ENCODE results near the gene ATP1A2.

Gene ATP1A2

GRCh38 chr1:160079448-160079847 is 36.1 kb upstream of the ATP1A2 start:
- Mint-ChIP-seq H3K36me3 (ENCODE audit: insufficient read depth) (no peaks in the 10 kb centered on the region), H3K27me3 (peaks cover 45 to 86% of the 10 kb centered on the region in 2 donors), H3K27ac (no peak overlapping the region), H3K4me1 (ENCODE audit: low read depth in 2 of 2) (peaks cover 3 to 10% of the 10 kb centered on the region in 2 donors), H3K4me3 (no peak overlapping the region), H3K9me3 (no peaks in the 10 kb centered on the region)
- no peak for ATAC-seq (replicated peaks)
- no peak for DNase-seq

GRCh38 chr1:160080381-160081100 is 35.0 kb upstream of the ATP1A2 start:
- Mint-ChIP-seq H3K9me3 (no peaks in the 10 kb centered on the region), H3K4me3 (no peak overlapping the region), H3K27ac (no peak overlapping the region), H3K4me1 (ENCODE audit: low read depth in 2 of 2) (peaks cover 5 to 11% of the 10 kb centered on the region in 2 donors), H3K27me3 (peaks cover 45 to 75% of the 10 kb centered on the region in 2 donors), H3K36me3 (ENCODE audit: insufficient read depth) (no peaks in the 10 kb centered on the region)
- ATAC-seq (replicated peaks) (no peak), DNase-seq (no peak)

- peaks cover 11 to 17% of the 10 kb centered on the region in 2 donors for H3K4me1 Mint-ChIP-seq (ENCODE audit: low read depth in 2 of 2)
- DNase-seq (no peak), ATAC-seq (replicated peaks) (no peak)
- peaks cover 45 to 66% of the 10 kb centered on the region in 2 donors for H3K27me3 Mint-ChIP-seq
- H3K9me3 Mint-ChIP-seq: no peaks in the 10 kb centered on the region
- no peak within 1 kb of the TSS for H3K4me3 Mint-ChIP-seq
- no peaks in the 10 kb centered on the region for H3K36me3 Mint-ChIP-seq (ENCODE audit: insufficient read depth)
- no peak within 1 kb of the TSS for H3K27ac Mint-ChIP-seq
Observed at GRCh38 chr1:160081261-160081936, 34.2 kb upstream of the ATP1A2 start, which contains the start of gene KCNJ9. KCNJ9 (plus strand) TSS chr1:160081538; CDS start chr1:160084031, 2,493 bp downstream.

- Mint-ChIP-seq H3K4me1 (ENCODE audit: low read depth in 2 of 2) (peaks cover 11 to 17% of the 10 kb centered on the region in 2 donors), H3K36me3 (ENCODE audit: insufficient read depth) (no peaks in the 10 kb centered on the region), H3K4me3 (no peak overlapping the region), H3K27me3 (peaks cover 40 to 59% of the 10 kb centered on the region in 2 donors), H3K9me3 (no peaks in the 10 kb centered on the region), H3K27ac (no peak overlapping the region)
- no peak for DNase-seq
- no peak for ATAC-seq (replicated peaks)
Observed at GRCh38 chr1:160082487-160082886, 33.1 kb upstream of the ATP1A2 start.

- peaks cover 11 to 17% of the 10 kb centered on the region in 2 donors for H3K4me1 Mint-ChIP-seq (ENCODE audit: low read depth in 2 of 2)
- peak overlapping the region in 1 of 2 donors; percentile 57 for H3K4me3 Mint-ChIP-seq
- no peaks in the 10 kb centered on the region for H3K36me3 Mint-ChIP-seq (ENCODE audit: insufficient read depth)
- H3K9me3 Mint-ChIP-seq: no peaks in the 10 kb centered on the region
- H3K27me3 Mint-ChIP-seq: peaks cover 39 to 55% of the 10 kb centered on the region in 2 donors
- H3K27ac Mint-ChIP-seq: no peak overlapping the region
- DNase-seq (no peak), ATAC-seq (replicated peaks) (no peak)
Observed at GRCh38 chr1:160082926-160083325, 32.6 kb upstream of the ATP1A2 start.

GRCh38 chr1:160083968-160084770 is 31.4 kb upstream of the ATP1A2 start:
- H3K4me1 Mint-ChIP-seq (ENCODE audit: low read depth in 2 of 2): peaks cover 17 to 20% of the 10 kb centered on the region in 2 donors
- peaks cover 11% of the 10 kb centered on the region for H3K36me3 Mint-ChIP-seq (ENCODE audit: insufficient read depth)
- H3K9me3 Mint-ChIP-seq: no peaks in the 10 kb centered on the region
- ATAC-seq (replicated peaks): peak; percentile 86
- peaks cover 29 to 43% of the 10 kb centered on the region in 2 donors for H3K27me3 Mint-ChIP-seq
- peak overlapping the region; percentile 61 to 64 for H3K4me3 Mint-ChIP-seq
- DNase-seq: peak; percentile 60 to 62 (median 61)
- no peak overlapping the region for H3K27ac Mint-ChIP-seq

- H3K9me3 Mint-ChIP-seq: no peaks in the 10 kb centered on the region
- DNase-seq (no peak), ATAC-seq (replicated peaks) (no peak)
- H3K4me3 Mint-ChIP-seq: peak overlapping the region in 1 of 2 donors; percentile 61
- H3K27ac Mint-ChIP-seq: no peak overlapping the region
- peaks cover 17 to 22% of the 10 kb centered on the region in 2 donors for H3K4me1 Mint-ChIP-seq (ENCODE audit: low read depth in 2 of 2)
- H3K27me3 Mint-ChIP-seq: peaks cover 24 to 37% of the 10 kb centered on the region in 2 donors
- H3K36me3 Mint-ChIP-seq (ENCODE audit: insufficient read depth): peaks cover 12% of the 10 kb centered on the region
Observed at GRCh38 chr1:160084771-160085321, 30.7 kb upstream of the ATP1A2 start.

- H3K4me3 Mint-ChIP-seq: no peak overlapping the region
- DNase-seq (peak; percentile 67 to 72 (median 71)), ATAC-seq (replicated peaks) (peak; percentile 61)
- peak overlapping the region in 1 of 2 donors; percentile 78 for H3K27ac Mint-ChIP-seq
- no peaks in the 10 kb centered on the region for H3K9me3 Mint-ChIP-seq
- H3K27me3 Mint-ChIP-seq: peaks cover 13 to 26% of the 10 kb centered on the region in 2 donors
- H3K4me1 Mint-ChIP-seq (ENCODE audit: low read depth in 2 of 2): peaks cover 22 to 25% of the 10 kb centered on the region in 2 donors
- peaks cover 22% of the 10 kb centered on the region for H3K36me3 Mint-ChIP-seq (ENCODE audit: insufficient read depth)
Observed at GRCh38 chr1:160085686-160086455, 29.7 kb upstream of the ATP1A2 start.

- Mint-ChIP-seq H3K36me3 (ENCODE audit: insufficient read depth) (peaks cover 25% of the 10 kb centered on the region), H3K4me3 (no peak overlapping the region), H3K27me3 (peaks cover 7 to 20% of the 10 kb centered on the region in 2 donors), H3K27ac (peak overlapping the region in 1 of 2 donors; percentile 78), H3K9me3 (no peaks in the 10 kb centered on the region), H3K4me1 (ENCODE audit: low read depth in 2 of 2) (peaks cover 21 to 26% of the 10 kb centered on the region in 2 donors)
- no peak for DNase-seq
- ATAC-seq (replicated peaks): no peak
Observed at GRCh38 chr1:160086456-160086892, 29.1 kb upstream of the ATP1A2 start.

- no peak overlapping the region for H3K27ac Mint-ChIP-seq
Observed at GRCh38 chr1:160087118-160087662, 28.4 kb upstream of the ATP1A2 start.

GRCh38 chr1:160089883-160090282 is 25.7 kb upstream of the ATP1A2 start:
- H3K4me3 Mint-ChIP-seq: no peak overlapping the region
- ATAC-seq (replicated peaks) (no peak), DNase-seq (no peak)
- H3K9me3 Mint-ChIP-seq: no peaks in the 10 kb centered on the region
- H3K27me3 Mint-ChIP-seq: no peaks in the 10 kb centered on the region
- peaks cover 34% of the 10 kb centered on the region for H3K36me3 Mint-ChIP-seq (ENCODE audit: insufficient read depth)
- H3K4me1 Mint-ChIP-seq (ENCODE audit: low read depth in 2 of 2): peaks cover 18 to 28% of the 10 kb centered on the region in 2 donors
- no peak overlapping the region for H3K27ac Mint-ChIP-seq

More at GRCh38 chr1:160087118-160087662, 28.4 kb upstream of the ATP1A2 start:
- peaks cover 25% of the 10 kb centered on the region for H3K36me3 Mint-ChIP-seq (ENCODE audit: insufficient read depth)
- ATAC-seq (replicated peaks) (no peak), DNase-seq (no peak)
- H3K9me3 Mint-ChIP-seq: no peaks in the 10 kb centered on the region
- peaks cover 23 to 26% of the 10 kb centered on the region in 2 donors for H3K4me1 Mint-ChIP-seq (ENCODE audit: low read depth in 2 of 2)
- H3K4me3 Mint-ChIP-seq: no peak overlapping the region
- H3K27me3 Mint-ChIP-seq: peaks cover under 1 to 13% of the 10 kb centered on the region in 2 donors

GRCh38 chr1:160090760-160091159 is 24.8 kb upstream of the ATP1A2 start:
- H3K4me1 Mint-ChIP-seq (ENCODE audit: low read depth in 2 of 2): peaks cover 16 to 26% of the 10 kb centered on the region in 2 donors
- ATAC-seq (replicated peaks) (no peak), DNase-seq (no peak)
- no peak overlapping the region for H3K4me3 Mint-ChIP-seq
- no peaks in the 10 kb centered on the region for H3K9me3 Mint-ChIP-seq
- H3K27me3 Mint-ChIP-seq: no peaks in the 10 kb centered on the region
- peaks cover 34% of the 10 kb centered on the region for H3K36me3 Mint-ChIP-seq (ENCODE audit: insufficient read depth)
- peak overlapping the region in 1 of 2 donors; percentile 35 for H3K27ac Mint-ChIP-seq

All from effector memory CD8-positive, alpha-beta T cell (primary cell).